Measurements from ENCODE around the gene RPL13. TPM values are rescaled to one million over a fixed set of nuclear protein-coding genes. Genes with fewer than 3 reads are reported as not detected.

Gene RPL13
- total and polyA plus RNA-seq, 9 of the 15 experiments (the other 6 are each of a cell fraction or from before 2014, with no cell fraction given): 227 to 6,042 (median 1,633) TPM

DNA sequence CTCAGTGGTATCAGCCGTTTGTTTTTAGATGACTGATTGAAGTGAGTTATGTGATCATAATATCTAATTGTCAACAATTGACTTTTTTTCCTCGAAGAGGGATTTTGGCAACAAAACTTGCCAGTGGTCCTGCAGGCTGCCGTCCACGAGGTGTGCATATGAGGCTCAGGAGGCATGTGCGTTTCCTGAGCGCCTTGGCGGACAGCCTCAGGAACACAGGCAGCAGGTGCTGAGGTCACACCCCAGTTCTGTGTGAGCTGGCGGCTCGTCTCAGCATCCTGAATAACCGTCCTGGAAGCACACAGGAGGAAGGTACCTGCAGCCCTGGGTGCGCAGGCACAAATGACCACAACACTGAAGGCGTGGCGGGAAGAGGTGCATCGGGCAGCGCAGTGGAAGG, 40.6 kb upstream of the RPL13 start:
- intact Hi-C loops (cut with micrococcal nuclease): no loop called here
- Histone ChIP-seq H3K9ac (ENCODE audit: insufficient read depth in 1 of 2, low read depth in 2 of 2, low read length in 2 of 2) (peak overlapping the region in 1 of 2 experiments; percentile 43; a peak in 1 of 4 replicates), H3K9me3 (replicated peaks; ENCODE audit: control insufficient read depth, insufficient read depth, low read depth, low read length) (no peaks in the 10 kb centered on the region), H3K79me2 (ENCODE audit: control insufficient read depth, insufficient read depth, low read length) (peaks cover 23% of the 10 kb centered on the region), H2AFZ (ENCODE audit: low read depth, low read length) (no peak overlapping the region), H4K20me1 (replicated peaks; ENCODE audit: control insufficient read depth, insufficient read depth, low read length) (no peaks in the 10 kb centered on the region), H3K4me2 (ENCODE audit: insufficient read depth, low read length) (no peak overlapping the region), H3K36me3 (ENCODE audit: control insufficient read depth, insufficient read depth, low read length) (peaks cover 88% of the 10 kb centered on the region), H3K27me3 (ENCODE audit: control insufficient read depth in 2 of 2, insufficient read depth in 2 of 2, low read length in 2 of 2) (no peaks in the 10 kb centered on the region), H3K27ac (ENCODE audit: extremely low read depth, low read depth, low read length) (no peak overlapping the region), H3K4me3 (no peak overlapping the region), H3K4me1 (replicated peaks in 1 of 2; ENCODE audit: control insufficient read depth in 2 of 2, insufficient read depth in 2 of 2, low read length in 2 of 2) (peaks cover 0 to 13% of the 10 kb centered on the region in 2 experiments; a peak in 2 of 5 replicates), H3K9me1 (ENCODE audit: control insufficient read depth, insufficient read depth, low read length) (peaks cover 3% of the 10 kb centered on the region)
- FAIRE-seq (no peak), DNase-seq (ENCODE audit: extremely low read depth in 1 of 4, low spot score in 3 of 4) (no peak), ATAC-seq (no peak)
- 93% methylated on average over 15 of the region's 15 CpGs for WGBS (ENCODE audit: insufficient coverage, low coverage, missing lambda C conversion rate)
- in situ Hi-C loops (cut with MboI): no loop called here
- BruUV-seq (replicated peaks): no TSS peak
- POLR2A ChIA-PET: no interaction called here
- TF ChIP-seq, protein P1, sequence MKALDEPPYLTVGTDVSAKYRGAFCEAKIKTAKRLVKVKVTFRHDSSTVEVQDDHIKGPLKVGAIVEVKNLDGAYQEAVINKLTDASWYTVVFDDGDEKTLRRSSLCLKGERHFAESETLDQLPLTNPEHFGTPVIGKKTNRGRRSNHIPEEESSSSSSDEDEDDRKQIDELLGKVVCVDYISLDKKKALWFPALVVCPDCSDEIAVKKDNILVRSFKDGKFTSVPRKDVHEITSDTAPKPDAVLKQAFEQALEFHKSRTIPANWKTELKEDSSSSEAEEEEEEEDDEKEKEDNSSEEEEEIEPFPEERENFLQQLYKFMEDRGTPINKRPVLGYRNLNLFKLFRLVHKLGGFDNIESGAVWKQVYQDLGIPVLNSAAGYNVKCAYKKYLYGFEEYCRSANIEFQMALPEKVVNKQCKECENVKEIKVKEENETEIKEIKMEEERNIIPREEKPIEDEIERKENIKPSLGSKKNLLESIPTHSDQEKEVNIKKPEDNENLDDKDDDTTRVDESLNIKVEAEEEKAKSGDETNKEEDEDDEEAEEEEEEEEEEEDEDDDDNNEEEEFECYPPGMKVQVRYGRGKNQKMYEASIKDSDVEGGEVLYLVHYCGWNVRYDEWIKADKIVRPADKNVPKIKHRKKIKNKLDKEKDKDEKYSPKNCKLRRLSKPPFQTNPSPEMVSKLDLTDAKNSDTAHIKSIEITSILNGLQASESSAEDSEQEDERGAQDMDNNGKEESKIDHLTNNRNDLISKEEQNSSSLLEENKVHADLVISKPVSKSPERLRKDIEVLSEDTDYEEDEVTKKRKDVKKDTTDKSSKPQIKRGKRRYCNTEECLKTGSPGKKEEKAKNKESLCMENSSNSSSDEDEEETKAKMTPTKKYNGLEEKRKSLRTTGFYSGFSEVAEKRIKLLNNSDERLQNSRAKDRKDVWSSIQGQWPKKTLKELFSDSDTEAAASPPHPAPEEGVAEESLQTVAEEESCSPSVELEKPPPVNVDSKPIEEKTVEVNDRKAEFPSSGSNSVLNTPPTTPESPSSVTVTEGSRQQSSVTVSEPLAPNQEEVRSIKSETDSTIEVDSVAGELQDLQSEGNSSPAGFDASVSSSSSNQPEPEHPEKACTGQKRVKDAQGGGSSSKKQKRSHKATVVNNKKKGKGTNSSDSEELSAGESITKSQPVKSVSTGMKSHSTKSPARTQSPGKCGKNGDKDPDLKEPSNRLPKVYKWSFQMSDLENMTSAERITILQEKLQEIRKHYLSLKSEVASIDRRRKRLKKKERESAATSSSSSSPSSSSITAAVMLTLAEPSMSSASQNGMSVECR (CRISPR knock-in tag; IDR thresholded peaks at IDR 0.05): no peak
- CTCF ChIA-PET (ENCODE audit: low intra/inter-chr PET ratio): no interaction called here
